HepG2 (cell line): ENCODE data around the gene PPM1G.

Experiments
- ATF1 ChIP-seq: IDR thresholded peaks from 2 replicates; pipeline ENCODE4 v1.6.1; 2016; ENCODE audit warnings: mild to moderate bottlenecking, control low read depth
- BCL6 ChIP-seq: IDR thresholded peaks from 2 replicates; pipeline ENCODE4 v1.6.1; 2016; ENCODE audit warnings: missing genetic modification reagents, missing compliant biosample characterization
- CTCF ChIP-seq: sonication (generic); formaldehyde crosslinking; IDR thresholded peaks from 2 replicates; pipeline ENCODE4 v1.5.0; 2020; ENCODE audit warnings: mild to moderate bottlenecking, missing genetic modification reagents, moderate library complexity
- ONECUT2 ChIP-seq: sonication (generic); formaldehyde crosslinking; IDR thresholded peaks from 2 replicates; pipeline ENCODE4 v1.4.0; 2020; ENCODE audit warnings: missing genetic modification reagents
- TMF1 ChIP-seq: sonication (generic); formaldehyde crosslinking; IDR thresholded peaks from 2 replicates; pipeline ENCODE4 v1.8.1; 2022; ENCODE audit warnings: low read depth, missing genetic modification reagents
- ZNF235 ChIP-seq: sonication (generic); formaldehyde crosslinking; IDR thresholded peaks from 2 replicates; pipeline ENCODE4 v1.8.1; 2023; ENCODE audit warnings: mild to moderate bottlenecking, missing genetic modification reagents, borderline replicate concordance
- ZNF761 ChIP-seq: sonication (generic); formaldehyde crosslinking; conservative IDR thresholded peaks from 2 replicates; pipeline ENCODE4 v1.4.0; 2020; ENCODE audit warnings: mild to moderate bottlenecking, missing genetic modification reagents
- TF ChIP-seq, protein P1 (sequence below): sonication (generic); formaldehyde crosslinking; IDR thresholded peaks from 2 replicates; pipeline ENCODE4 v1.5.1; 2020; ENCODE audit warnings: missing genetic modification reagents, mild to moderate bottlenecking, borderline replicate concordance

GRCh38 chr2:27335311-27335710, 74.1 kb downstream of the PPM1G start:
- TF ChIP-seq CTCF (CRISPR knock-in tag): no peak
- TF ChIP-seq BCL6 (CRISPR knock-in tag): no peak
- no peak for TF ChIP-seq TMF1 (CRISPR knock-in tag)
- TF ChIP-seq ZNF761 (CRISPR knock-in tag): no peak
- no peak for TF ChIP-seq ATF1
- TF ChIP-seq ZNF235 (CRISPR knock-in tag): no peak
- TF ChIP-seq, protein P1, sequence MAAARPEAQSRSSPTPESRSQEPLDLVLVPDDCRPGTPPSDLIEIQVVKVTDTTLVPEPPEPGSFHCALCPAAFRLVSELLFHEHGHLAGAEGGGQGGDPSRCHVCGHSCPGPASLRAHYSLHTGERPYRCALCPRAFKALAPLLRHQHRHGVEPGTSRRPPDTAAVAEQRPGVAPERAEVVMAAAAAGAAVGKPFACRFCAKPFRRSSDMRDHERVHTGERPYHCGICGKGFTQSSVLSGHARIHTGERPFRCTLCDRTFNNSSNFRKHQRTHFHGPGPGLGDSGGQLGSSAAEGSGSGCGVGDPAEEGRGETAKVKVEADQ: no peak
- TF ChIP-seq ONECUT2 (CRISPR knock-in tag): no peak
